ENCODE measurements around the gene COPS9.

The COPS9 gene

DNA sequence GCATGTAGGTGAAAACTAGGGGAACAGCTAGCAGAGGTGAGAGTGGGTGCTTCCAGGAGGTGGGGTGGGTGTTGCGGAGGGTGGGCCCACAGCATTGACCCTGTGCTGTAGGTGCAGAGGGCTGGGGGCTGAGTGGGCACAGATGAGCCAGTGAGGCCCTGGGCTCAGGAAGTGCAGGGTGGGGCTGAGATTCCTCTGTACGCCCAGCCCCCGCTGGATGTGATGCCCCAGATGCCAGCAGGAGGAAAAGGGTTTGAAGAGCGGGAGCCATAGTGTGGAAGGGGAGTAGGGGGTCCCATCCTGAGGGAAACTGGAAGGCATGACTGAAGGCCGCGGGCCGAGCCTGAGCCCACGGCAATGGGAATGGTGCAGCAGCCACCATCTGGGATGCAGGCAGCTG, 18.5 kb upstream of the COPS9 start:
- no peak overlapping the region for H3K9ac ChIP-seq (ENCODE audit: low read depth, low read length, poor library complexity, severe bottlenecking)
- TF ChIP-seq, protein P1, sequence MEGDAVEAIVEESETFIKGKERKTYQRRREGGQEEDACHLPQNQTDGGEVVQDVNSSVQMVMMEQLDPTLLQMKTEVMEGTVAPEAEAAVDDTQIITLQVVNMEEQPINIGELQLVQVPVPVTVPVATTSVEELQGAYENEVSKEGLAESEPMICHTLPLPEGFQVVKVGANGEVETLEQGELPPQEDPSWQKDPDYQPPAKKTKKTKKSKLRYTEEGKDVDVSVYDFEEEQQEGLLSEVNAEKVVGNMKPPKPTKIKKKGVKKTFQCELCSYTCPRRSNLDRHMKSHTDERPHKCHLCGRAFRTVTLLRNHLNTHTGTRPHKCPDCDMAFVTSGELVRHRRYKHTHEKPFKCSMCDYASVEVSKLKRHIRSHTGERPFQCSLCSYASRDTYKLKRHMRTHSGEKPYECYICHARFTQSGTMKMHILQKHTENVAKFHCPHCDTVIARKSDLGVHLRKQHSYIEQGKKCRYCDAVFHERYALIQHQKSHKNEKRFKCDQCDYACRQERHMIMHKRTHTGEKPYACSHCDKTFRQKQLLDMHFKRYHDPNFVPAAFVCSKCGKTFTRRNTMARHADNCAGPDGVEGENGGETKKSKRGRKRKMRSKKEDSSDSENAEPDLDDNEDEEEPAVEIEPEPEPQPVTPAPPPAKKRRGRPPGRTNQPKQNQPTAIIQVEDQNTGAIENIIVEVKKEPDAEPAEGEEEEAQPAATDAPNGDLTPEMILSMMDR (conservative IDR thresholded peaks at IDR 0.05; ENCODE audit: low read length): no peak
- TF ChIP-seq EZH2phosphoT487 (IDR thresholded peaks at IDR 0.05; ENCODE audit: borderline replicate concordance): no peak

DNA sequence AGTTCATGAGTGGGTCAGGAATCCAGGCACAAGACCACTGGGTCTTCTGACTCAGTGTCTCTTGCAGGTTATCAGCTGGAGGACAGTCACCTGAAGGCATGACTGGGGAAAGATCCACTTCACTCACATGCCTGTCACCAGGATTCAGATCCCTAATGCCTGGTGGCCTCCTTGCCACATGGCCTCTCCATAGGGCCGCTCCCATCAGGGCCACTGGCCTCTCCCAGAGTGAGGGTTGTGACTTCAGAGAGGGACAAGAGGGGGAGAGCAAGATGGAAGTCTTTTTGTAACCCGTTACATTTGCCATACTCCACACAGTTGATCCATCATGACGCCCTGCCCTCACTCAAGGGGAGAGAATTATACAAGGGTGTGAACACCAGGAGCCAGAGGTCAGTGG, 17.3 kb upstream of the COPS9 start:
- Histone ChIP-seq H3K79me2 (ENCODE audit: insufficient read depth, low read length) (no peaks in the 10 kb centered on the region), H3F3A (ENCODE audit: low read depth) (no peaks in the 10 kb centered on the region), H2AFZ (ENCODE audit: low read length) (no peak overlapping the region), H3K9me2 (replicated peaks; ENCODE audit: low read depth, low read length) (no peaks in the 10 kb centered on the region), H4K20me1 (ENCODE audit: insufficient read depth, low read length, poor library complexity, severe bottlenecking) (no peaks in the 10 kb centered on the region), H3K4me1 (ENCODE audit: insufficient read depth, low read length, poor library complexity, severe bottlenecking) (no peaks in the 10 kb centered on the region), H3K9me3 (ENCODE audit: insufficient read depth, low read depth, low read length) (no peaks in the 10 kb centered on the region), H3K9ac (ENCODE audit: low read depth, low read length, poor library complexity, severe bottlenecking) (no peak overlapping the region), H3K27me3 (ENCODE audit: insufficient read depth, low read length, poor library complexity, severe bottlenecking) (no peaks in the 10 kb centered on the region), H3K4me3 (ENCODE audit: low read length, poor library complexity, severe bottlenecking) (no peak overlapping the region), H3K4me2 (ENCODE audit: low read depth, low read length, poor library complexity, severe bottlenecking) (no peak overlapping the region), H3K36me3 (ENCODE audit: insufficient read depth, low read length) (no peaks in the 10 kb centered on the region)
- TF ChIP-seq, protein P1 (conservative IDR thresholded peaks at IDR 0.05; ENCODE audit: low read length): no peak
- no peak for TF ChIP-seq EZH2phosphoT487 (IDR thresholded peaks at IDR 0.05; ENCODE audit: borderline replicate concordance)

More for the DNA sequence above, 18.5 kb upstream of the COPS9 start:
- H3K4me2 ChIP-seq (ENCODE audit: low read depth, low read length, poor library complexity, severe bottlenecking): no peak overlapping the region
- no peak overlapping the region for H3K4me3 ChIP-seq (ENCODE audit: low read length, poor library complexity, severe bottlenecking)
- H3K27me3 ChIP-seq (ENCODE audit: insufficient read depth, low read length, poor library complexity, severe bottlenecking): no peaks in the 10 kb centered on the region
- H2AFZ ChIP-seq (ENCODE audit: low read length): no peak overlapping the region
- no peaks in the 10 kb centered on the region for H3K9me2 ChIP-seq (replicated peaks; ENCODE audit: low read depth, low read length)
- H3K4me1 ChIP-seq (ENCODE audit: insufficient read depth, low read length, poor library complexity, severe bottlenecking): no peaks in the 10 kb centered on the region
- no peaks in the 10 kb centered on the region for H4K20me1 ChIP-seq (ENCODE audit: insufficient read depth, low read length, poor library complexity, severe bottlenecking)
- no peaks in the 10 kb centered on the region for H3K9me3 ChIP-seq (ENCODE audit: insufficient read depth, low read depth, low read length)
- H3K79me2 ChIP-seq (ENCODE audit: insufficient read depth, low read length): no peaks in the 10 kb centered on the region
- no peaks in the 10 kb centered on the region for H3K36me3 ChIP-seq (ENCODE audit: insufficient read depth, low read length)
- no peaks in the 10 kb centered on the region for H3F3A ChIP-seq (ENCODE audit: low read depth)

DNA sequence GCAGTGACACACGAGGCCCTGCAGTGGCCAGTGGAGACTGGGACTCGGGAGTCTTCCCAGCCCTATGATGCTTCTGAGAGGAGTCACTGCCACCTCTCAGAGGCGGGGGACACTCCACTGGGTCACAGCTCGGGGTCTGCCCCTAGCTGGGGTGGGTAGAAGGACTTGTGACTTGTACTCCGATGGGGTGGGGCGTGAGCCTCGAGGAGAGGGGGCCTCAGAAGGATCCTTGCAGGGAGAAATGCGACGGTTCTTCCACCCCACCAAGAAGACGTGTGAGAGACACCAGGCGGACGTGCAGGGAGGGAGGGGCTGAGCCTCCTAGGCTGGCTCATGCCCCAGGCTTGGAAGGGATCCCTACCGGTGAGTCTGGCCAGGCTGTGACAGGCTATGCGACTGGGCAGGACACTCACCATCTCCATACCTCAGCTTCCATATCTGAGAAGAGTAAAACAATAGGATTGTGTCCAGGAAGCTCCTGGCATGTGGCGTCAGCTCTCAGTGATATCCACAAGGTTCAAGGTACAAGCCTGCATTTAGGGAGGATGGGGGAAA, 15.4 kb upstream of the COPS9 start:
- no peaks in the 10 kb centered on the region for H3K9me3 ChIP-seq (ENCODE audit: insufficient read depth, low read depth, low read length)
- H3K4me2 ChIP-seq (ENCODE audit: low read depth, low read length, poor library complexity, severe bottlenecking): no peak overlapping the region
- no peaks in the 10 kb centered on the region for H3K79me2 ChIP-seq (ENCODE audit: insufficient read depth, low read length)
- H3K36me3 ChIP-seq (ENCODE audit: insufficient read depth, low read length): no peaks in the 10 kb centered on the region
- no peaks in the 10 kb centered on the region for H3K4me1 ChIP-seq (ENCODE audit: insufficient read depth, low read length, poor library complexity, severe bottlenecking)
- H3K9me2 ChIP-seq (replicated peaks; ENCODE audit: low read depth, low read length): no peaks in the 10 kb centered on the region
- H3K9ac ChIP-seq (ENCODE audit: low read depth, low read length, poor library complexity, severe bottlenecking): no peak overlapping the region
- H2AFZ ChIP-seq (ENCODE audit: low read length): no peak overlapping the region
- no peaks in the 10 kb centered on the region for H4K20me1 ChIP-seq (ENCODE audit: insufficient read depth, low read length, poor library complexity, severe bottlenecking)
- no peaks in the 10 kb centered on the region for H3K27me3 ChIP-seq (ENCODE audit: insufficient read depth, low read length, poor library complexity, severe bottlenecking)
- H3F3A ChIP-seq (ENCODE audit: low read depth): no peaks in the 10 kb centered on the region
- H3K4me3 ChIP-seq (ENCODE audit: low read length, poor library complexity, severe bottlenecking): no peak overlapping the region
- TF ChIP-seq, protein P1 (conservative IDR thresholded peaks at IDR 0.05; ENCODE audit: low read length): no peak
- no peak for TF ChIP-seq EZH2phosphoT487 (IDR thresholded peaks at IDR 0.05; ENCODE audit: borderline replicate concordance)
